Stimulated activated naive CD8-positive, alpha-beta T cell treated with anti-CD3 and anti-CD28 coated beads, Interleukin-15, amount 100 ng/mL, for 72 hours (primary cell): Measurements from ENCODE around the gene NOG.

Experiments
- ATAC-seq: fragments of 150-1000 bp; cut with Tn5 transposase; 2 replicates; pipeline ENCODE4 v1.10.0; 2021; ENCODE audit warnings: mild to moderate bottlenecking, moderate library complexity
- DNase-seq, 2 donors: peaks; one replicate each; pipeline ENCODE4 v3.0.0; 2021 to 2022
- H3K27ac Mint-ChIP-seq, 2 donors: one replicate each; pipeline ENCODE4 v1.8.0; 2022; ENCODE audit warnings: mild to moderate bottlenecking in 2 of 2, mixed read lengths in 2 of 2, moderate library complexity in 2 of 2
- H3K27me3 Mint-ChIP-seq: one replicate; pipeline ENCODE4 v1.8.0; 2022; ENCODE audit warnings: mixed read lengths
- H3K4me1 Mint-ChIP-seq: one replicate; pipeline ENCODE4 v1.8.0; 2022; ENCODE audit warnings: mild to moderate bottlenecking, mixed read lengths
- H3K4me3 Mint-ChIP-seq, 2 donors: one replicate each; pipeline ENCODE4 v1.8.0; 2022; ENCODE audit warnings: mild to moderate bottlenecking in 2 of 2, mixed read lengths in 2 of 2, moderate library complexity in 1 of 2
- H3K9me3 Mint-ChIP-seq, 2 donors: one replicate each; pipeline ENCODE4 v1.8.0; 2022; ENCODE audit warnings: mixed read lengths in 2 of 2

Gene NOG

GRCh38 chr17:56593646-56594319 lies at the start of gene NOG:
NOG (plus strand) TSS chr17:56593699; CDS start chr17:56594224, 525 bp downstream.
- Mint-ChIP-seq H3K9me3 (no peaks in the 10 kb centered on the region), H3K4me1 (peaks cover 42% of the 10 kb centered on the region), H3K27ac (peak within 1 kb of the TSS in 1 of 2 donors; percentile 37), H3K27me3 (peaks cover 20% of the 10 kb centered on the region), H3K4me3 (peak within 1 kb of the TSS; percentile 86)
- DNase-seq (peak; percentile 66 to 83), ATAC-seq (peak; percentile 67)

GRCh38 chr17:56545106-56545505 lies 48.4 kb upstream of the NOG start:
- peaks cover 4 to 11% of the 10 kb centered on the region in 2 donors for H3K9me3 Mint-ChIP-seq
- no peaks in the 10 kb centered on the region for H3K27me3 Mint-ChIP-seq
- ATAC-seq (no peak), DNase-seq (no peak)
- H3K27ac Mint-ChIP-seq = no peak overlapping the region
- no peaks in the 10 kb centered on the region for H3K4me1 Mint-ChIP-seq
- no peak overlapping the region for H3K4me3 Mint-ChIP-seq

- ATAC-seq = no peak
- Mint-ChIP-seq H3K4me3 (no peak overlapping the region), H3K27ac (no peak overlapping the region), H3K27me3 (no peaks in the 10 kb centered on the region), H3K9me3 (peaks cover 4 to 19% of the 10 kb centered on the region in 2 donors), H3K4me1 (no peaks in the 10 kb centered on the region)
- no peak for DNase-seq
Measured at GRCh38 chr17:56545930-56546329, 47.6 kb upstream of the NOG start.

GRCh38 chr17:56548661-56549060 lies 44.8 kb upstream of the NOG start:
- DNase-seq (no peak), ATAC-seq (no peak)
- no peaks in the 10 kb centered on the region for H3K27me3 Mint-ChIP-seq
- no peak overlapping the region for H3K4me3 Mint-ChIP-seq
- H3K27ac Mint-ChIP-seq = peak overlapping the region in 1 of 2 donors; percentile 72
- H3K9me3 Mint-ChIP-seq = peaks cover 11 to 29% of the 10 kb centered on the region in 2 donors
- no peaks in the 10 kb centered on the region for H3K4me1 Mint-ChIP-seq

GRCh38 chr17:56549501-56549900 lies 44.0 kb upstream of the NOG start:
- Mint-ChIP-seq H3K27ac (no peak overlapping the region), H3K4me3 (no peak overlapping the region), H3K27me3 (no peaks in the 10 kb centered on the region), H3K9me3 (peaks cover 11 to 29% of the 10 kb centered on the region in 2 donors), H3K4me1 (no peaks in the 10 kb centered on the region)
- DNase-seq (no peak), ATAC-seq (no peak)

GRCh38 chr17:56557682-56558081 lies 35.8 kb upstream of the NOG start:
- no peaks in the 10 kb centered on the region for H3K27me3 Mint-ChIP-seq
- H3K27ac Mint-ChIP-seq = no peak overlapping the region
- no peaks in the 10 kb centered on the region for H3K4me1 Mint-ChIP-seq
- H3K9me3 Mint-ChIP-seq = no peaks in the 10 kb centered on the region
- ATAC-seq = no peak
- no peak overlapping the region for H3K4me3 Mint-ChIP-seq
- no peak for DNase-seq

- ATAC-seq = no peak
- no peak for DNase-seq
- Mint-ChIP-seq H3K27ac (no peak overlapping the region), H3K9me3 (no peaks in the 10 kb centered on the region), H3K27me3 (no peaks in the 10 kb centered on the region), H3K4me3 (no peak overlapping the region), H3K4me1 (no peaks in the 10 kb centered on the region)
Measured at GRCh38 chr17:56558088-56558487, 35.4 kb upstream of the NOG start.

GRCh38 chr17:56570199-56570598 lies 23.3 kb upstream of the NOG start:
- Mint-ChIP-seq H3K27ac (no peak overlapping the region), H3K4me1 (no peaks in the 10 kb centered on the region), H3K4me3 (no peak overlapping the region), H3K27me3 (peaks cover 24% of the 10 kb centered on the region), H3K9me3 (no peaks in the 10 kb centered on the region)
- DNase-seq (no peak), ATAC-seq (no peak)

- ATAC-seq = no peak
- no peak overlapping the region for H3K4me3 Mint-ChIP-seq
- no peaks in the 10 kb centered on the region for H3K9me3 Mint-ChIP-seq
- peaks cover 28% of the 10 kb centered on the region for H3K27me3 Mint-ChIP-seq
- H3K27ac Mint-ChIP-seq = peak overlapping the region in 1 of 2 donors; percentile 24
- no peaks in the 10 kb centered on the region for H3K4me1 Mint-ChIP-seq
- no peak for DNase-seq
Measured at GRCh38 chr17:56571456-56571855, 22.0 kb upstream of the NOG start.

GRCh38 chr17:56577190-56577842 lies 16.2 kb upstream of the NOG start:
- Mint-ChIP-seq H3K27me3 (peaks cover 20% of the 10 kb centered on the region), H3K4me3 (no peak overlapping the region), H3K4me1 (no peaks in the 10 kb centered on the region), H3K9me3 (peaks cover 5 to 7% of the 10 kb centered on the region in 2 donors), H3K27ac (no peak overlapping the region)
- DNase-seq = no peak
- no peak for ATAC-seq

GRCh38 chr17:56577843-56578204 lies 15.7 kb upstream of the NOG start:
- no peak overlapping the region for H3K4me3 Mint-ChIP-seq
- DNase-seq (no peak), ATAC-seq (no peak)
- peaks cover 20% of the 10 kb centered on the region for H3K27me3 Mint-ChIP-seq
- H3K9me3 Mint-ChIP-seq = peaks cover 5 to 7% of the 10 kb centered on the region in 2 donors
- no peak overlapping the region for H3K27ac Mint-ChIP-seq
- no peaks in the 10 kb centered on the region for H3K4me1 Mint-ChIP-seq

GRCh38 chr17:56581635-56582627 lies 11.6 kb upstream of the NOG start:
- Mint-ChIP-seq H3K27ac (no peak overlapping the region), H3K4me3 (no peak overlapping the region), H3K4me1 (no peaks in the 10 kb centered on the region), H3K27me3 (peaks cover 11% of the 10 kb centered on the region), H3K9me3 (peaks cover 5 to 7% of the 10 kb centered on the region in 2 donors)
- DNase-seq = no peak
- ATAC-seq = no peak

- Mint-ChIP-seq H3K27me3 (no peaks in the 10 kb centered on the region), H3K4me1 (no peaks in the 10 kb centered on the region), H3K4me3 (no peak overlapping the region), H3K27ac (no peak overlapping the region), H3K9me3 (peaks cover 5 to 7% of the 10 kb centered on the region in 2 donors)
- ATAC-seq (no peak), DNase-seq (no peak)
Measured at GRCh38 chr17:56583772-56584171, 9.7 kb upstream of the NOG start.

GRCh38 chr17:56587298-56587697 lies 6.2 kb upstream of the NOG start:
- no peak for DNase-seq
- H3K4me3 Mint-ChIP-seq = no peak overlapping the region
- no peak overlapping the region for H3K27ac Mint-ChIP-seq
- peaks cover 19% of the 10 kb centered on the region for H3K27me3 Mint-ChIP-seq
- H3K9me3 Mint-ChIP-seq = no peaks in the 10 kb centered on the region
- ATAC-seq = no peak
- peaks cover 3% of the 10 kb centered on the region for H3K4me1 Mint-ChIP-seq

- ATAC-seq (peak; percentile 63), DNase-seq (peak; percentile 73 to 86)
- Mint-ChIP-seq H3K4me3 (peak overlapping the region; percentile 82 to 86), H3K9me3 (no peaks in the 10 kb centered on the region), H3K4me1 (peaks cover 30% of the 10 kb centered on the region), H3K27me3 (peaks cover 20% of the 10 kb centered on the region), H3K27ac (peak overlapping the region in 1 of 2 donors; percentile 37)
Measured at GRCh38 chr17:56592487-56593085, 913 bp upstream of the NOG start.
